ENCODE results near the gene BNC2. TPM values are rescaled to one million over a fixed set of nuclear protein-coding genes. Genes with fewer than 3 reads are reported as not detected.

BNC2 gene
- total RNA-seq, 1 donor from 2014 or later = 38.0 TPM

DNA sequence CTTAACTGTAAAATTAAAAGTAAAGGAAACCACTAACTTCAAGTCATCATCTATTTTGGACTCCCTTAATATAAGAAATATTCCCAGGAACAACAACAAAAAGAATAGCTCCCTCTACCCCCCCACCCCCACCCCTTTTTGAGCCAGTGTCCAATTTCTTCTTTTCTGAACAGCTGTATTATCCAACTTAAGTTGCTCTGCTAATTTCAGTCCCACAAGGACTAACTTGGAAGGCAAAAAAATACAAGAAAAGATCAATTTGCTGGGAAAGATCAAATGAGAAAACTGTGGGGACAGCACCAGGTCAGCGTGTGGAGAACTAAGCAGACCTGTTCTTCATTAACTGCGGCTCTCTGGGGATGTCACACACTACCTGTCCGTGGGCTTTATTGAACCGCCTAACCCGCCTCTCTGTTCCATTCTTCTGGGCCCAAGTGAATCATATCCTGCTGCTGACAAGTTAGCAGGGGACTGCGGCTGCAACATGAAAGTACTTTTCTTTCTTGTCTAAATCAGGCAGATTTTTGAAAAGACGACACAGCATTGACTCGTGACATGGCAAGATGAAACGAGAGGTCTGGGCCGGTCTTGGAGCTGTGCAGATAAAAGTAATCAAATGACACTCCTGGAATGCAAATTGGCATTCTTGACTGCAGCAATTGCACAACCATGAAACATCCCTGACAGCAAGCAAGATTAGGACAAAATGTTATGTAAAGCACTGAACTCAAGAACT, 2.7 kb downstream of the BNC2 start:
- Mint-ChIP-seq H3K4me1 (ENCODE audit: low read depth, unreplicated experiment) (peaks cover 42% of the 10 kb centered on the region), H3K27me3 (ENCODE audit: low read depth, unreplicated experiment) (no peaks in the 10 kb centered on the region), H3K9me3 (ENCODE audit: unreplicated experiment) (no peaks in the 10 kb centered on the region), H3K36me3 (ENCODE audit: low read depth, unreplicated experiment) (no peaks in the 10 kb centered on the region), H3K27ac (ENCODE audit: unreplicated experiment) (peak overlapping the region; percentile 60), H3K4me3 (ENCODE audit: unreplicated experiment) (peak overlapping the region; percentile 94)
- Histone ChIP-seq H3K9ac (ENCODE audit: low read length) (peak overlapping the region; percentile 60), H3K4me1 (ENCODE audit: insufficient read depth, low read length) (peaks cover 42% of the 10 kb centered on the region), H4K20me1 (ENCODE audit: insufficient read depth, low read length) (no peaks in the 10 kb centered on the region), H2AFZ (ENCODE audit: low read depth, low read length) (no peak overlapping the region), H3K4me2 (ENCODE audit: low read length) (peak overlapping the region; percentile 87), H3K27me3 (ENCODE audit: insufficient read depth, low read length) (no peaks in the 10 kb centered on the region), H3K79me2 (ENCODE audit: insufficient read depth, low read length) (peaks cover 56% of the 10 kb centered on the region), H3K4me3 (ENCODE audit: insufficient read depth, low read depth, low read length) (peak overlapping the region; percentile 75), H3K27ac (ENCODE audit: low read depth, low read length) (peak overlapping the region; percentile 54), H3K36me3 (ENCODE audit: insufficient read depth, low read length) (no peaks in the 10 kb centered on the region), H3K9me3 (ENCODE audit: insufficient read depth, low read depth, low read length) (no peaks in the 10 kb centered on the region)
- FAIRE-seq (peak; percentile 83), DNase-seq (ENCODE audit: low read depth) (peak; percentile 76)
- TF ChIP-seq EZH2 (IDR thresholded peaks at IDR 0.05; ENCODE audit: insufficient read depth, low read length) = no peak
- TF ChIP-seq, protein P1, sequence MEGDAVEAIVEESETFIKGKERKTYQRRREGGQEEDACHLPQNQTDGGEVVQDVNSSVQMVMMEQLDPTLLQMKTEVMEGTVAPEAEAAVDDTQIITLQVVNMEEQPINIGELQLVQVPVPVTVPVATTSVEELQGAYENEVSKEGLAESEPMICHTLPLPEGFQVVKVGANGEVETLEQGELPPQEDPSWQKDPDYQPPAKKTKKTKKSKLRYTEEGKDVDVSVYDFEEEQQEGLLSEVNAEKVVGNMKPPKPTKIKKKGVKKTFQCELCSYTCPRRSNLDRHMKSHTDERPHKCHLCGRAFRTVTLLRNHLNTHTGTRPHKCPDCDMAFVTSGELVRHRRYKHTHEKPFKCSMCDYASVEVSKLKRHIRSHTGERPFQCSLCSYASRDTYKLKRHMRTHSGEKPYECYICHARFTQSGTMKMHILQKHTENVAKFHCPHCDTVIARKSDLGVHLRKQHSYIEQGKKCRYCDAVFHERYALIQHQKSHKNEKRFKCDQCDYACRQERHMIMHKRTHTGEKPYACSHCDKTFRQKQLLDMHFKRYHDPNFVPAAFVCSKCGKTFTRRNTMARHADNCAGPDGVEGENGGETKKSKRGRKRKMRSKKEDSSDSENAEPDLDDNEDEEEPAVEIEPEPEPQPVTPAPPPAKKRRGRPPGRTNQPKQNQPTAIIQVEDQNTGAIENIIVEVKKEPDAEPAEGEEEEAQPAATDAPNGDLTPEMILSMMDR (IDR thresholded peaks at IDR 0.05; ENCODE audit: insufficient read depth, low read depth, low read length) = no peak

GRCh38 chr9:16866587-16866986, 3.9 kb downstream of the BNC2 start:
- Histone ChIP-seq H3K27ac (ENCODE audit: low read depth, low read length) (no peak overlapping the region), H3K4me3 (ENCODE audit: insufficient read depth, low read depth, low read length) (no peak overlapping the region), H4K20me1 (ENCODE audit: insufficient read depth, low read length) (no peaks in the 10 kb centered on the region), H3K27me3 (ENCODE audit: insufficient read depth, low read length) (no peaks in the 10 kb centered on the region), H3K4me2 (ENCODE audit: low read length) (peak overlapping the region; percentile 87), H3K9me3 (ENCODE audit: insufficient read depth, low read depth, low read length) (no peaks in the 10 kb centered on the region), H3K79me2 (ENCODE audit: insufficient read depth, low read length) (peaks cover 65% of the 10 kb centered on the region), H3K4me1 (ENCODE audit: insufficient read depth, low read length) (peaks cover 39% of the 10 kb centered on the region), H3K36me3 (ENCODE audit: insufficient read depth, low read length) (no peaks in the 10 kb centered on the region), H2AFZ (ENCODE audit: low read depth, low read length) (no peak overlapping the region), H3K9ac (ENCODE audit: low read length) (no peak overlapping the region)
- TF ChIP-seq, protein P1 (IDR thresholded peaks at IDR 0.05; ENCODE audit: insufficient read depth, low read depth, low read length) = no peak
- no peak for TF ChIP-seq EZH2 (IDR thresholded peaks at IDR 0.05; ENCODE audit: insufficient read depth, low read length)
- H3K36me3 Mint-ChIP-seq (ENCODE audit: low read depth, unreplicated experiment) = no peaks in the 10 kb centered on the region
- FAIRE-seq (no peak), DNase-seq (ENCODE audit: low read depth) (peak; percentile 23)
- peaks cover 42% of the 10 kb centered on the region for H3K4me1 Mint-ChIP-seq (ENCODE audit: low read depth, unreplicated experiment)
- no peaks in the 10 kb centered on the region for H3K9me3 Mint-ChIP-seq (ENCODE audit: unreplicated experiment)
- H3K27ac Mint-ChIP-seq (ENCODE audit: unreplicated experiment) = peak overlapping the region; percentile 66
- no peaks in the 10 kb centered on the region for H3K27me3 Mint-ChIP-seq (ENCODE audit: low read depth, unreplicated experiment)
- H3K4me3 Mint-ChIP-seq (ENCODE audit: unreplicated experiment) = peak overlapping the region; percentile 40

Measured in astrocyte (in vitro differentiated cells and primary cell).